ENCODE data around the gene NAPEPLD.
"Not testable (repeated sequence)": the region's sequence is repeated elsewhere in the genome, so short reads cannot be mapped to it uniquely, and the experiment has no call there.

DNA sequence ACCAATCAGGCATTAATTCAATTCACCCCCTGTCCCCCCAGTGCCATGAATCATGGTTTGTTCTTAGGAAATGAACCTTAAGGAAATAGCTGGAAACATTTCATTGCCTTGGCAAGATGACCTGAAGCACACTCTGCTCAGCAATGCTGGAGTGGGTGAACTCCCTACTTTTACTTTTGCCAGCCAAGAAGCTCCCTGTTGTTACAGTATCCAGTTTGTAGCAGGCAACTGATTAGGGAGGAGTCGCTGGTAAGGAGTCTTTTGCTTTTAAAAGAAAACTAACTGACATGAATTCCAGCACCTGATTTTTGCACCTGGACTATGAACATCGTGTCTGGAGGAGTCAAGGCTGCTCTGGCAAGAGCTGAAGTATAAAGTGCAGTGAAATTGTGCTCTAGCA, 13.7 kb upstream of the NAPEPLD start:
- TF ChIP-seq, protein P1, sequence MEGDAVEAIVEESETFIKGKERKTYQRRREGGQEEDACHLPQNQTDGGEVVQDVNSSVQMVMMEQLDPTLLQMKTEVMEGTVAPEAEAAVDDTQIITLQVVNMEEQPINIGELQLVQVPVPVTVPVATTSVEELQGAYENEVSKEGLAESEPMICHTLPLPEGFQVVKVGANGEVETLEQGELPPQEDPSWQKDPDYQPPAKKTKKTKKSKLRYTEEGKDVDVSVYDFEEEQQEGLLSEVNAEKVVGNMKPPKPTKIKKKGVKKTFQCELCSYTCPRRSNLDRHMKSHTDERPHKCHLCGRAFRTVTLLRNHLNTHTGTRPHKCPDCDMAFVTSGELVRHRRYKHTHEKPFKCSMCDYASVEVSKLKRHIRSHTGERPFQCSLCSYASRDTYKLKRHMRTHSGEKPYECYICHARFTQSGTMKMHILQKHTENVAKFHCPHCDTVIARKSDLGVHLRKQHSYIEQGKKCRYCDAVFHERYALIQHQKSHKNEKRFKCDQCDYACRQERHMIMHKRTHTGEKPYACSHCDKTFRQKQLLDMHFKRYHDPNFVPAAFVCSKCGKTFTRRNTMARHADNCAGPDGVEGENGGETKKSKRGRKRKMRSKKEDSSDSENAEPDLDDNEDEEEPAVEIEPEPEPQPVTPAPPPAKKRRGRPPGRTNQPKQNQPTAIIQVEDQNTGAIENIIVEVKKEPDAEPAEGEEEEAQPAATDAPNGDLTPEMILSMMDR (IDR thresholded peaks at IDR 0.05), result not testable (repeated sequence)
- not testable (repeated sequence) for TF ChIP-seq POLR2A (IDR thresholded peaks at IDR 0.05); EP300 (IDR thresholded peaks at IDR 0.05; ENCODE audit: low read depth)
